Activated CD4-positive, alpha-beta T cell treated with anti-CD3 and anti-CD28 coated beads, Interleukin-2, amount 50 U/mL, for 4 hours (primary cell): ENCODE measurements around the gene ZNF469.
"Not testable (repeated sequence)": the region's sequence is repeated elsewhere in the genome, so short reads cannot be mapped to it uniquely, and the experiment has no call there.

ENCODE experiments used
- DNase-seq, 2 experiments: peaks; one replicate each; pipeline ENCODE4 v3.0.0-alpha.2; 2020

The ZNF469 gene

GRCh38 chr16:88395669-88396584 is 13.2 kb downstream of the ZNF469 start:
- DNase-seq: no peak

DNA sequence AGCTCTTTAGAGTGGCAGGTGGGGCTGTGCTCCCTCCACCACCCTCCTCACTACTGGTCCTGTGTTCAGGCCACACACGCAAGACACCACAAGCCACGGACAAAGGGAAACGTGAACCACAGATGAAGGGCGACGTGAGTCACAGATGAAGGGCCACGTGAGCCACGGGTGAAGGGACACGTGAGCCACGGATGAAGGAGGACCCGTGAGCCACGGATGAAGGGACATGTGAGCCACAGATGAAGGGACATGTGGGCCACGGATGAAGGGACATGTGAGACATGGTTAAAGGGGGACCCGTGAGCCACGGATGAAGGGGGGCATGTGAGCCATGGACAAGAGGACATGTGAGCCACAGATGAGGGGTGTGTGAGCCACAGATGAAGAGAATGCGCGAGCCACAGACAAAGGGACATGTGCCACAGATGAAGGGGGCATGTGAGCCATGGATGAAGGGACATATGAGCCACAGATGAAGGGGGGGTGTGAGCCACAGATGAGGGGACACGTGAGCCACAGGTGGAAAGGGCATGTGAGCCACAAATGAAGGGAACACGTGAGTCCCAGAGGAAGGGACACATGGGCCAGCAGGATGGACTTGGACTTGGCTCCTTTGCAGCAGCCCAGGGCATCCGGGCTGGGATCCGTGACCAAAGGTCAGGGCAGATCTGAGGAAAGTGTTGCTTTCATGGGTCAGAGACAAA is 15.6 kb downstream of the ZNF469 start:
- no peak for DNase-seq

DNA sequence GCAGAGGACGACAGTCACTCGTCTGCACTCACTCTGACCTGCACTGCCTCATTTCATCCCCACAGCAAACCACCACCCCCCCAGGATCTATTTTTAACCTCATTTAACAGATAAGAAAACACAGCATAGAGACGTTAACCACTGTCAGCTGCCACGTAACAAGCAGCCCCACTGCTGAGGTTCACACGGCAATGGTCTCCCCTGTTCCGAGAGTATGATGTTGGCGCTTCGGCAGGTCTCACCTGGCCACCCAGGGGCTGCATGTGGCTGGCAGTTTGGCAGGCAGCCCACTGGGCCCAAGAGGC is 16.1 kb downstream of the ZNF469 start:
- DNase-seq: no peak

- DNase-seq: no peak
These were observed 17.4 kb downstream of the ZNF469 start for GRCh38 chr16:88400186-88400585.

GRCh38 chr16:88401604-88402246 is 19.0 kb downstream of the ZNF469 start:
- no peak for DNase-seq

DNA sequence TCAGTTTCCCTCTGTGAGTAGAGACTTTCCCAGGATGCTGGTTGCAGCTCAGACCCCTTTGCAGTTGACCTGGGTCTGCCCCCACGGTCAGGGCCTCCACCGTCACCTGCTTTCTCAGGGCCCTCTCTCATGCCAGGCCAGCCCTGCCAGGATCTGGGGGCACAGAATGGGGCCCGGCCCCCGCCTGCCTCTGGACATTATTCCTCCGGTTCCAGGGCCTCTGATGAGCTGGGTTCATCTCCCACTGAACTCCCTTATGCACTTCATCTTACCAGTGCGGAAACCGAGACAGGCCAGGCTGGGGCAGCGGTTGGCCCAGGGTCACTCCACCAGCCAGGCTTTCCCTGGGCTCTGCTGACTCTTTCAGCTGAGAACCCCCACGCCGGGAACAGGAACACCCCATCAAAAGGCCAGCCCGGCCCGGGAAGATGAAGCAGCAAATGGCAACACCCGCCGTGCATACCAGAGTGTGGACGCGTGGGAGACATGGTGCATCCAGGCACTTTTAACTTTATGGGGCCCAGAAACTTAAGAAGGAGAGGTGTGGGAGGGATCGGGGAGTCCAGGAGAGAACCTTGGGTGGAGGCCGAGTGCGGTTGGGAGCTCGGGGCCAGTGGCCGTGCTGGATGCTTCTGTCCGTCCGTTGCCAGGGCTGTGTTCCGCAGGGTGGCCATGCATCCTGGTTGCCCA is 19.9 kb downstream of the ZNF469 start:
- DNase-seq: no peak

DNA sequence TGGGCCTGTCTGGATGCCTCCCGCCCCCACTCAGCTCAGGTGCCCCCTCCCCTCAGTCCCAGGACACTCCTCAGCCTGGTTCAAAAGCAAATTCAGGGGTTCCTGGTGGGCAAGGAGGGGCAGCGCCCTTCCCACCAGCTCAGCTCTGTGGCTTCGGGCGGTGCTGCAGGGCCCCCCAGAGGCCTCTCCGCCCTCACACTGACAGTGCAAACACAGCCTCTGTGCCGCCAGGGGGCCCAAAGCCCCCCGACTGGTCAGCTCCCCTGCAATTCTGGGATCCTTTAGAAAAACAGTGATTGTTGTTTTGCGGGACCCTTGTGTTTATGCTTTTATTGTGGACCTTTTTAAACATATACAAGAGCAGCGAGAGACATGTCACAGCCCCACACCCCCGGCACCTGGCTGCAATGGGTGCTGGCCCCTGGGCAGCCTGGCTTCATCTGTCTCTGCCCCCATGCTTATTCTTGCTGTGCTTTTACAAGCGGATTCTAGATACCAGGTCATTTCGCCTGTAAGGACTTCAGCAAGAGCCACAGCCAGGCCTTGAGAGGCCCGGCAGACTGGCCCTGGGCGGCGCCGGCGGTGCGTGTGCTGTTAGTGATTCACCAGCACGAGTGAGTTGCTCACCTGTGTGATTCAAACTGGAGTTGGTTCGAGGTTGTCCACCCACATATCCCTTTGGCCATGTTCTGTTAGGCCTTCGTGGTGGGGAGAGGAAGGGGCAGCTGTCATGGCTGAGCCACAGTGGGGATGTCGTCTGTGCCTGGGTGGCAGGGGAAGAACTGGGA is 21.2 kb downstream of the ZNF469 start:
- DNase-seq: no peak

DNA sequence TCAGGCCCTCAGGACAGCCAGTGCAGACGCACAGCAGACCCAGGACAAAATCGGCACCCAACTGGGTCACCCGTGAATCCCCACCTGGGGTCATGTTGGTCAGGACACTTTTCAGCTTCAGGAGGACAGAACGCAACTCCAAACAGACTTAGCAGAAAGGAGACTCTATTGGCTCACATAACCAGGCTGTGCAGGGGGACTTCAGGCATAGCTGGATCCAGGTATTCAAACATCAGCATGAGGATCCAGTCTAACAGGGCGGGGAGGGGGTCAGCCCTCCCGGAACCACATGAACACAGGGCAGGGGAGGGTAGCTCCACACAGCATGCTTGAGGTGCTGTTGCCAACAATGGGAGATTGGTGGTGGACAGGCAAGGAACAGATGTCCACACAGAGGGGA is 22.0 kb downstream of the ZNF469 start:
- no peak for DNase-seq

DNA sequence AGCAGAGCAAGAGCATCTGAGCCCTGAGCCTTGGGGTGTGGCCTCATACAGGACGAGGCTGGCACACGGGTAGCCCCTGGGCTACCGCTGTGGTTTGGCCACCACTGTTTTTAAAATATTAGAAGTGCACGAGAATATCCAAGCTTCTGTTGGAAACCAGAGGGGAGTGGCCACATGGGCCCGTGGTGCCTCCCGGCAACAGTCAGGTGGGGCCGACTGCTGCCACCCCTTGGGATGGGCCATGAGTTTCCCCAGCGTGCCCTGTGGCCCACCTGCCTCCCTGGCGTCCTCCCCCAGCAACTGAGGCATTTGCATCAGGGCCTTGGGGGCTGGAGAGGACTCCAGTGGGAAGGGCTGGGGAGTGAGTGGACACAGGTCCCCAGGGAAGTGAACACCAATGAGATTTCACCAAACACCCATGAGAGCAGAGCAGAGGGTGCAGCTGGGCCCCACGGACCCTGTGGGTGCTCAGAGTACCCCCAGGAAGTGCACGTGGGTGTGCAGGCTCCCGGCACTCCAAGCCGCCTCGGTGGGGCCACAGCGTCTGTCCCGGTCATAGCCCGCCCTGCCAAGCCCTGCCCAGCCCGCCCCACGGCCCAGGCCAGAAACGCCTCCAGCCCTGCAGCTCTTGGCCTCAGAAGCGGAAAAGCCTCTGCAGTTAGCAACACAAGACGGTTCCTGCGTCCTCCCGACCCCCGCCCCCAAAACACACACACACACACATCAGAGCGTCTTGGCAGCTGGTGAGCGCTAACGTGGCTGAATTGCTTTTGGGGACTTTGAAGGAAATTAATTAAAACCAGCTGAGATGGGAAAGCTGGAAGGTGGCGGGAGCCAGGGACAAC is 22.7 kb downstream of the ZNF469 start:
- no peak for DNase-seq

- DNase-seq: no peak
These were observed 23.6 kb downstream of the ZNF469 start for GRCh38 chr16:88406096-88407041.

- no peak for DNase-seq
These were observed 24.3 kb downstream of the ZNF469 start for GRCh38 chr16:88407042-88407420.

GRCh38 chr16:88407807-88408206 is 25.0 kb downstream of the ZNF469 start:
- no peak for DNase-seq

- no peak for DNase-seq
These were observed 25.9 kb downstream of the ZNF469 start for GRCh38 chr16:88408561-88409142.

DNA sequence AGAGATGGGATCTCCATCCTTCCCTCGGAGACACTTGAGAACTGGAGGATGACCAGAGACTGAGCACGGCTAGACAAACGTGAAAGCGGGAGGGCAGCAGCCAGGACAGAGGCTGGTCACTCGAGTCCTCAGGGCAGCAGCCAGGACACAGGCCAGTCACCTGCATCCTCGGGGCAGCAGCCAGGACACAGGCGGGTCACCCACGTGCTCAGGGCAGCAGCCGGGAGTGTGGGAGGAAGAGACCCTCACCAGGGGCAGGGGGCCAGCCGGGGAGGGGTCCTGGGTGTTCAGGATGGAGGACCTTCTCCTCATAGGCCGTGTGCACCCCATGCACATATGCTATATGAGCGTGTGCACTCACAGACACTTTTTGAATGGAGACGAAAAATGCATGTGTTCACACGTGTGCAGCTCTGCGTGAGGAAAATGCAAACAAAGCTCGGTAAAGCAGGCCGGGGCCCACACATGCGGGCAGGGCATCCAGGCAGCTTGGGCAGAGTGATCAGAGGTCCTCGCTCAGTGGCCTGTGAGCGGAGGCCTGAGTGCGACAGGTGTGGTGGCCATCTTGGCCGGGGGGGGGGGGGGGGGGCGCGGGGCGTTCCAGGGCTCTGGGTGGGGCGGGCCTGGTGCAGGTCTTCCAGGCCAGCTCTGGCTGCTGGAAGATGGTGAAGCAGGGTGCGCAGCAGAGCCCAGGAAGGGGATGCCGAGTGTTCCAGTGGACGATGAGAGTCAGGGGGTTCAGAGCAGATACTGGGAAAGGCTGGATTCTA is 26.7 kb downstream of the ZNF469 start:
- DNase-seq: no peak

DNA sequence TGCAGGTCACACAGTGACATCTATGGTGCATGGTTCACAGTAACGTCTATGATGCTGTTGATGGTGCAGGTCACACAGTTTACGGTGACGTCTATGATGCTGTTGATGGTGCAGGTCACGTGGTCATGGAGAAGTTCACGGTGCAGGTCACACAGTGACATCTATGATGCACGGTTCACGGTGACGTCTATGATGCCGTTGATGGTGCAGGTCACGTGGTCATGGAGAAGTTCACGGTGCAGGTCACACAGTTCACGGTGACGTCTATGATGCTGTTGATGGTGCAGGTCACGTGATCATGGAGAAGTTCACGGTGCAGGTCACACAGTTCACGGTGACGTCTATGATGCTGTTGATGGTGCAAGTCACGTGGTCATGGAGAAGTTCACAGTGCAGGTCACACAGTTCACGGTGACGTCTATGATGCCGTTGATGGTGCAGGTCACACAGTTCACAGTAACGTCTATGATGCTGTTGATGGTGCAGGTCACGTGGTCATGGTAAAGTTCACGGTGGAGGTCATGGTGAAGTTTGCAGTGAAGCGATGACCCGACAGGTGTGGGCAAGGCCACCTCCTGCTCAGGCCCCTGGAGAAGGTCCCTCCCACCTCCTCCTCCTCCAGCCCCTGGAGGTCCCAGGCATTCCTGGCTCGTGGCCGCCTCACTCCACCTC is 27.7 kb downstream of the ZNF469 start:
- DNase-seq: not testable (repeated sequence)

DNA sequence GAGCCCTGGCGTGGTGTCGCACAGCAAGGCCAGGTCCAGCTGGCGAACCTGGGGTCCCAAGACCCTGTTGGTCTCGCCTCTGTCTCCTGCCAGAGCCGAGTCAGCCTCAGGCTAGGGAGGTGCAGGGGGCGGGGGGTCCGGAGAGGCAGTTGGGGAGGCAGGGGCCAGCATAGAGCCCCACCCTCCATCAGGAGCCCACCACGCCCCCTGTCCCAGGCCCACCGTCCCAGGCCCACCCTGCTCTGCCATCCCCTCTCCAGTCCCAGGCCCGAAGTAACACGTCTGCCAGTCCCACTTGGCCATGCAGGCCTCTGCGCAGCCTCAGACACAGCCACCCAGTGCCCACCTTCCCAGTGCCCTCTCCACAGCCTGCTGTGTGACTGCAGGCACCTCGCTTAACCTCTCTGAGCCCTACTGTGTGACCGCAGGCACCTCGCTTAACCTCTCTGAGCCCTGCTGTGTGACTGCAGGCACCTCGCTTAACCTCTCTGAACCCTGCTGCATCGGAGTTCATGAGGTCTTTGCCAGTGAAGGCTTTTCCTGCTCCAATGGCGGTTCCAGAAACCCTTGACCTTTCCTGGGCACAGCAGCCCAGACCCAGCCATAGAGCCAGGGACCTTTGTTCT is 29.3 kb downstream of the ZNF469 start:
- DNase-seq: no peak

GRCh38 chr16:88412766-88413165 is 30.0 kb downstream of the ZNF469 start:
- no peak for DNase-seq

GRCh38 chr16:88413231-88413630 is 30.5 kb downstream of the ZNF469 start:
- DNase-seq: no peak
